GM10266 (cell line): ENCODE measurements around the gene GJB2.

Source experiments
- DNase-seq: peaks from one replicate; pipeline ENCODE4 v3.0.0; 2012; ENCODE audit errors: extremely low spot score
- CTCF ChIP-seq: IDR thresholded peaks from 2 replicates; pipeline ENCODE4 v1.5.1; 2012; ENCODE audit warnings: mild to moderate bottlenecking, low read depth; ENCODE audit not compliant: control insufficient read depth, insufficient read depth; ENCODE audit errors: missing control alignments

The GJB2 gene

GRCh38 chr13:20192158-20192835 lies 441 bp downstream of the GJB2 start:
- TF ChIP-seq CTCF = peak; percentile 18
- DNase-seq = peak; percentile 46

GRCh38 chr13:20191311-20192157 lies 1.2 kb downstream of the GJB2 start:
- DNase-seq = no peak
- TF ChIP-seq CTCF = no peak

GRCh38 chr13:20190481-20191310 lies 2.0 kb downstream of the GJB2 start:
- no peak for TF ChIP-seq CTCF
- no peak for DNase-seq

GRCh38 chr13:20190076-20190475 lies 2.7 kb downstream of the GJB2 start:
- TF ChIP-seq CTCF = no peak
- DNase-seq = no peak

- TF ChIP-seq CTCF = no peak
- no peak for DNase-seq
These were observed 3.8 kb downstream of the GJB2 start for GRCh38 chr13:20188667-20189553.

- no peak for DNase-seq
- TF ChIP-seq CTCF = no peak
These were observed 6.0 kb downstream of the GJB2 start for GRCh38 chr13:20186771-20187170.
